Measurements from ENCODE around the gene NAGLU.
A peak's percentile ranks its signal among the peaks of the same experiment; 100 is the strongest.

Gene NAGLU

GRCh38 chr17:42536048-42536371 lies at the start of gene NAGLU:
TSS of gene NAGLU (plus strand) at chr17:42536241. CDS start at chr17:42536273, 32 bp downstream.
- DNase-seq (ENCODE audit: low read depth, low spot score): peak; percentile 95

- DNase-seq (ENCODE audit: low read depth, low spot score): no peak
These were observed 48.0 kb upstream of the NAGLU start for GRCh38 chr17:42488032-42488431.

- no peak for DNase-seq (ENCODE audit: low read depth, low spot score)
These were observed 42.7 kb upstream of the NAGLU start for GRCh38 chr17:42493319-42493718.

GRCh38 chr17:42494673-42495072 lies 41.4 kb upstream of the NAGLU start:
- DNase-seq (ENCODE audit: low read depth, low spot score): no peak

- no peak for DNase-seq (ENCODE audit: low read depth, low spot score)
These were observed 37.2 kb upstream of the NAGLU start for GRCh38 chr17:42498828-42499227.

DNA sequence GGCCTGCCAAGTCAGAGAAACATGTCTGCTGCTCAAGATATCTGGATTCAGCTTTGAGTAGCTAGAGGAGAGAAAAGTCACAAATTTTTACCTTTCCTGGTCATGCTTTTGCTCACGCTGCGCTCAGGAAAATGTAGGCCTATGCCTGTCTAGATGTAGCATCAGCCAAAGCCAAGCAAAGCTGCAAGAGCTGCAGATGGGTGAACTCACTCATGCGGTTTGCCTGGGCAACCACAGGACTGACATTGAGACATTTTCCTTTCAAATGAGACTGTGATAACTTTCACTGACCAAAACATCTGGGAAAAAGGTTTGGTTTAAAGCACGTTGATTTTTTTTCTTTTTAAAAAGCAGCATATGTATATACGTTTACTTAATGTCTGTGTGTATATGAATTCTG lies 34.0 kb upstream of the NAGLU start:
- no peak for DNase-seq (ENCODE audit: low read depth, low spot score)

DNA sequence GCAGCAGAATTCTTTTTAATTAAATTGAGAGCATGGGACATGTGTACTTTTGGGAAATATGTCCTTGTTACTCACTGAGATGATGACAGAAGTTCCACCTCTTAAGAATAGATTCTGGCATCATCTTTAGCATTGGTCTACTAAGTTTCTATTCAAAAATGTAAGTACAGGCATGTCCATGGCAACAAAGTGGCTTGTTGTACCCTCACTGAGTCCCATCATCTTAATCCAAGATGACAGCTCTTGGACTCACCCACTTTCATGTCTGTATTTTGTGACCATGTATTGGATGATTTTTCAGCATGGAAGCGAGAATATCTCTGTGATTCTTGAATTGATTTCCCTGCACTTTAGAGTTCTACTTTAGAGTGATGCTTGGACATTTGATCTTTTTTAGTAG lies 33.1 kb upstream of the NAGLU start:
- DNase-seq (ENCODE audit: low read depth, low spot score): no peak

GRCh38 chr17:42507671-42508070 lies 28.4 kb upstream of the NAGLU start:
- DNase-seq (ENCODE audit: low read depth, low spot score): no peak

DNA sequence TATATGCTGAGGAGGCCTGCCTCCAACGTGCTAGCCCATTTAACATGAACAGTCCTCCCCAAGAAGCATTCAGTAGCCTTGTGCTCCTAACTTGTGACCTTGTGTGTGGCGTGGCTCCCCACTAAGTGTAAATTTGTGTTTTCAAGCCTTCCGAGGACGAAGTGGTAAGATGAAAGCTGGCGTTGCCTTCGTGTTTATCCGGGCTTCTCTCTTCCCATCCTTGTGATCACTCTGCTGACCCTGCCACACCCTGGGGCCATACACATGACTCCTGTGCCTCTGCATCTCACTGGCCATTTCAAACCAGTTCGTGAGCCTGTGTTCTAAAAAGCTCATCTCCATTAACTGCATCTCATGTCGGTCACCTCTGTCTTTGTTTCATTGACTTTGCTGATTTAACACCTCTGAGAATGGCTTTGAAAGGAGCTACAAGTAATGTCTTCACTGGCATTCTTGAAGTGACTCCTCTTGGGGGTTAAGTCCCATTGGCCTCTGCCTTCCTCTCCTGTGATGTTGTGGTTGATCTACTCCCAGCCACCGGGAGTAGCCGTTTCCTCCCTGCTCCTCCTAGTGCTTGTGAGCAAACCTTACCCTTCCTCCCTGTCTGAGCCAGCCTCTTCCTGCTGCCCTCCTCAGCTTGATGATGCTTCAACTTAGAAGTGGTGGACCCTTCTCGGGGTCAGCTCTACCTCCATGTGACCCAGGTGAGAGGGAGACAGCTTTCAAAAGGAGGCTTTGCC lies 27.4 kb upstream of the NAGLU start:
- no peak for DNase-seq (ENCODE audit: low read depth, low spot score)

GRCh38 chr17:42509409-42509808 lies 26.6 kb upstream of the NAGLU start:
- no peak for DNase-seq (ENCODE audit: low read depth, low spot score)

GRCh38 chr17:42509841-42510240 lies 26.2 kb upstream of the NAGLU start:
- no peak for DNase-seq (ENCODE audit: low read depth, low spot score)

DNA sequence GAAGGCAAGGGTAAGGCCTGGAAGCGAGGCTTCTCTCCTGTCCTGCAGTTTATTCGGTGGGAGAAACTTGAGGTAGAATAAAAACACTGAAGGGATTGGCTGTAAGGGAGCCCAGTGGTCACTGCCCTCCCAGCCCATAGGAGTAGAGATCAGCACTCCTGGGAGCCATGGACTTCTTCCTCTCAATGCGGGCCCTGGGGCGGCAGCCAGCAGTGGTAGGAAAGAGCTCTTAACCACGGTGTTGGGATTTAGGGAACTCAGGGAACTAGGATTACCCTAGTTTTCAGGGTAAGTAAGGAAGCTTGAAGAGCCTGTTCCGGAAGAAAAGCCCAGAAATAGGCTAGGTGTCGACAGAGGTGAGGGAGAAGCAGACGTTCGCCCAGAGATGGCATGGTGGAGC lies 23.8 kb upstream of the NAGLU start:
- no peak for DNase-seq (ENCODE audit: low read depth, low spot score)

- DNase-seq (ENCODE audit: low read depth, low spot score): no peak
These were observed 23.2 kb upstream of the NAGLU start for GRCh38 chr17:42512733-42513251.

DNA sequence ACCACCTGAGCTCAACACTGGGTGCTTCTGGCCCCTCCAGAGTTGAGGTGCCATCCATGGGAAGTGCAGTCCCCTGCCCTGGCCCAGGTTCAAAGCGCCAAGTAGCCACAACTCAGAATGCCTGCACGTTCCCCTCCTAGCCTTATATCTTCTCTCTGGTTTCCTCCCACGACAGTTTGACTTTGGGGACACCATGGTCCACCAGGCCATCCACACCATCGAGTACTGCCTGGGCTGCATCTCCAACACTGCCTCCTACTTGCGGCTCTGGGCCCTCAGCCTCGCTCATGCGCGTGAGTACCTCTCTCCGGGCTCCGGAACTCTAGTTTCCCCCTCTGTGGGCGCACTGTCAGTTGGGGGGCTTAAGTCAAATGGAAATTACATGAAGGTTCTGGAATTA lies 22.4 kb upstream of the NAGLU start:
- DNase-seq (ENCODE audit: low read depth, low spot score): no peak

GRCh38 chr17:42514279-42514678 lies 21.8 kb upstream of the NAGLU start:
- no peak for DNase-seq (ENCODE audit: low read depth, low spot score)

GRCh38 chr17:42514867-42515266 lies 21.2 kb upstream of the NAGLU start:
- no peak for DNase-seq (ENCODE audit: low read depth, low spot score)

DNA sequence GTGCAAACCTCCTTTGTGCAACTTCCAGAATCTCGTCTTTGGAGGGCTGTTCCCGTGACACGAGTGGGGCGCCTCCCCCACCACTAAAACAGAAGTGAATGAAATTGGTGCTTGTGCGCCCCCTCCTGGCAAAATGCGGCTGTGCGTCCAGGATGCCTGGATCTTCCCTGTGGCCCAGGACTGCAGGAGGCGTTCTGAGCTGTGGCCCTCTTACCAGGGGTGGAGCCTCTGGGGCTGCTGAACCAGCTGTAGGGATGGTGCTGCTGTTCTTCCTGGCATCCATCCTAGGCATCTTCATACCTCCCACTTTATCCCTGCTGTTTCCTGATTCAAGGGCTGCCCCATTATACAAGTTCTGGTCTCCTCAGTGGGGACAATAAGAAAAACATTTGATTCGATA lies 18.5 kb upstream of the NAGLU start:
- DNase-seq (ENCODE audit: low read depth, low spot score): peak; percentile 92

- peak; percentile 91 for DNase-seq (ENCODE audit: low read depth, low spot score)
These were observed 17.8 kb upstream of the NAGLU start for GRCh38 chr17:42518046-42518754.

GRCh38 chr17:42518755-42519545 lies 17.1 kb upstream of the NAGLU start:
- peak; percentile 55 for DNase-seq (ENCODE audit: low read depth, low spot score)

- DNase-seq (ENCODE audit: low read depth, low spot score): peak; percentile 99
These were observed 16.2 kb upstream of the NAGLU start for GRCh38 chr17:42519546-42520491.

- no peak for DNase-seq (ENCODE audit: low read depth, low spot score)
These were observed 15.5 kb upstream of the NAGLU start for GRCh38 chr17:42520540-42520951.
